Testis (tissue), 2 donors: ENCODE results near the gene MRPL40.

Experiments
- CTCF ChIP-seq, 3 experiments: fragments of 450-650 bp in 2 of 3; fragments of 200-600 bp in 1 of 3; sonication (generic) in 1 of 3; IDR thresholded peaks; one replicate each; pipeline ENCODE4 v1.5.1; 2016 to 2019; ENCODE audit warnings: antibody characterized with exemption in 3 of 3, mild to moderate bottlenecking in 2 of 3, moderate library complexity in 1 of 3
- POLR2A ChIP-seq: fragments of 450-650 bp; IDR thresholded peaks from one replicate; pipeline ENCODE4 v1.6.1; 2017; ENCODE audit warnings: antibody characterized with exemption, mild to moderate bottlenecking, moderate library complexity

GRCh38 chr22:19432133-19432851, at the start of gene MRPL40:
- TF ChIP-seq CTCF (IDR thresholded peaks at IDR 0.05) = peak in 1 of 3 experiments; percentile 10
- peak; percentile 50 for TF ChIP-seq POLR2A
